Activated CD4-positive, alpha-beta memory T cell treated with anti-CD3 and anti-CD28 coated beads for 36 hours (primary cell): ENCODE measurements around the gene MRGPRE. TPM values are rescaled to one million over a fixed set of nuclear protein-coding genes. Genes with fewer than 3 reads are reported as not detected.
"Not testable (repeated sequence)": the region's sequence is repeated elsewhere in the genome, so short reads cannot be mapped to it uniquely, and the experiment has no call there.

Experiments used
- CTCF ChIA-PET: fragments of 350-600 bp; sonication (Branson Sonifier 250); formaldehyde crosslinking; loops from one replicate; lab custom pipeline; 2021; ENCODE audit warnings: antibody characterized with exemption, inconsistent platforms; lab: Charles Lee
- POLR2A ChIA-PET: fragments of 350-600 bp; sonication (Branson Sonifier 250); formaldehyde crosslinking; loops from one replicate; lab custom pipeline; 2021; ENCODE audit warnings: antibody characterized with exemption; lab: Charles Lee
- DNase-seq: peaks from one replicate; pipeline ENCODE4 v3.0.0-alpha.2; 2020
- H3K27ac Mint-ChIP-seq: one replicate; pipeline ENCODE4 v1.8.0; 2021; ENCODE audit warnings: mixed read lengths
- H3K27me3 Mint-ChIP-seq: one replicate; pipeline ENCODE4 v1.8.0; 2021; ENCODE audit warnings: mixed read lengths
- H3K36me3 Mint-ChIP-seq: one replicate; pipeline ENCODE4 v1.8.0; 2021; ENCODE audit warnings: mixed read lengths
- H3K4me1 Mint-ChIP-seq: one replicate; pipeline ENCODE4 v1.8.0; 2021; ENCODE audit warnings: low read depth, mixed read lengths
- H3K4me3 Mint-ChIP-seq: one replicate; pipeline ENCODE4 v1.8.0; 2021; ENCODE audit warnings: mild to moderate bottlenecking, mixed read lengths
- H3K9me3 Mint-ChIP-seq: one replicate; pipeline ENCODE4 v1.8.0; 2021; ENCODE audit warnings: mixed read lengths
- intact Hi-C: fragments of 100-400 bp; cut with micrococcal nuclease; formaldehyde crosslinking; loops from one replicate; pipeline ENCODE4 v1.15.1; 2023
- total RNA-seq, 2 experiments: library from RNA; stranded (reverse); gene quantifications; one replicate each; pipeline ENCODE4 v1.2.3, GENCODE V29; 2021

MRGPRE gene, protein sequence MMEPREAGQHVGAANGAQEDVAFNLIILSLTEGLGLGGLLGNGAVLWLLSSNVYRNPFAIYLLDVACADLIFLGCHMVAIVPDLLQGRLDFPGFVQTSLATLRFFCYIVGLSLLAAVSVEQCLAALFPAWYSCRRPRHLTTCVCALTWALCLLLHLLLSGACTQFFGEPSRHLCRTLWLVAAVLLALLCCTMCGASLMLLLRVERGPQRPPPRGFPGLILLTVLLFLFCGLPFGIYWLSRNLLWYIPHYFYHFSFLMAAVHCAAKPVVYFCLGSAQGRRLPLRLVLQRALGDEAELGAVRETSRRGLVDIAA
- total RNA-seq: not detected

DNA sequence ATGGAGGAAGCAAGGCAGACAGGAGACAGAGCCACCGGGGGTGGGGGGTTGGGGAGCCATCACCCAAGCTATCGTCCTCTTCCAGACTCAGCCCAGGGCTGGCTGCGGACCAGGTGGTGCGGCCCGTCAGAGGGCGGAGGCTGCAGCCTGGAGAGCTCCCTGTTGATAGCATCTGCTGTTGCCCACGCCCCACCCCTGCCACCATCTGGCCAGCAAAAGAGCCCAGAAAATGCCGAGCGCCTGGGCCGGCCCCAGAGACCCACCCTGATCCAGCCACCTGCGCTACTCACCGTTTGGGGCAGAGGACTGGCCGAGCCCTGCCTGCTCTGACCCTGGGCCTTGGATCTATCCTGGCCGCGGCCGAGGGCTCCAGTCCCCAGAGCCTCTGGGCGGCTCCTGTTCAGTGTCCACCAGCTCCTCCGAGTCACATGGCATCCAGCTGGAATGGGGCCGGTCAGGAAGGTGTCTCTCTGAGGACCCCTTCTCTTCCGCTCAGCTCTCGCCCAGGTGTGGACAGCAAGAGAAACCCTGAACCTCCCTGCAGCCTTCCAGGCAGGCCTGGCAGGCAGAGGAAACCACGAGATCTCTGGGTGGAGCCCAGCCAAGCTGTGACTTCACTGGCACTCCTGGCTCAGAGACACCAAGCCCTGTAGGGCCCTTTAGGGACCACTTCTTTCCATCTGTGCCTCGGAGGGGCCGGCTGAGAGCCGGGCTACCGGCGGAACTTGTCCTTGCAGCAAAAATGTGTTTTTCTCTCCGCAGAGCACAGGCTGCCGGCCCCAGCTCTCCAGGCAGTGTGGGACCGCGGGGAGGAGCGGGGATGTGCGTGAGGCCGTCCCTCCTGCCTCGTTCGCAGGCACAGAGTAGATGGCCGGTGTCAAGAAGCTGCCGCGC, at the start of gene MRGPRE:
MRGPRE (minus strand) TSS at position 567 of the 894 bp plus-strand sequence. CDS start 3,618 bp downstream, outside the sequence.
- no peaks in the 10 kb centered on the region for H3K36me3 Mint-ChIP-seq
- POLR2A ChIA-PET: no interaction called here

GRCh38 chr11:3281146-3281545, 48.9 kb upstream of the MRGPRE start:
- H3K27me3 Mint-ChIP-seq, CTCF ChIA-PET, intact Hi-C loops, H3K27ac Mint-ChIP-seq, DNase-seq, POLR2A ChIA-PET, H3K4me1 Mint-ChIP-seq, H3K9me3 Mint-ChIP-seq, H3K4me3 Mint-ChIP-seq, H3K36me3 Mint-ChIP-seq: not testable (repeated sequence)

More for the DNA sequence above, at the start of gene MRGPRE:
- intact Hi-C loops: no loop called here
- no peak within 1 kb of the TSS for H3K4me3 Mint-ChIP-seq
- no peaks in the 10 kb centered on the region for H3K9me3 Mint-ChIP-seq
- H3K4me1 Mint-ChIP-seq: no peaks in the 10 kb centered on the region
- CTCF ChIA-PET: no interaction called here
- no peak for DNase-seq
- H3K27ac Mint-ChIP-seq: no peak within 1 kb of the TSS
- H3K27me3 Mint-ChIP-seq: peaks cover 2% of the 10 kb centered on the region

DNA sequence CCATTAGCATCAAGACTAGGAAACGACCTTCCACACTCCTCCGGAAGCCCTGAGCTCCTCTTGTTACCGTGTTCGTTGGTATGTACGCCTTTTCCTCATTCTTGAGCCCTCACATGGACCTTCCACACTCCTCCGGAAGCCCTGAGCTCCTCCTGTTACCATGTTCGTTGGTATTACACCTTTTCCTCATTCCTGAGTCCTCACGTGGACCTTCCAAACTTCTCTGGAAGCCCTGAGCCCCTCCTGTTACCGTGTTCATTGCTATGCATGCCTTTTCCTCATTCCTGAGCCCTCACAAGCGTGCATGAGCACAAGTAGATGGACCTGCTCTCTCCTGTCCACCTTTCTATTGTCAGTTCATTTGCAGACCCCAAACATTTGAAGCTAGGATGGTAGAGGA, 48.4 kb upstream of the MRGPRE start:
- intact Hi-C loops, H3K27ac Mint-ChIP-seq, H3K4me3 Mint-ChIP-seq, CTCF ChIA-PET, H3K27me3 Mint-ChIP-seq, H3K4me1 Mint-ChIP-seq, POLR2A ChIA-PET, H3K36me3 Mint-ChIP-seq, DNase-seq, H3K9me3 Mint-ChIP-seq: not testable (repeated sequence)

DNA sequence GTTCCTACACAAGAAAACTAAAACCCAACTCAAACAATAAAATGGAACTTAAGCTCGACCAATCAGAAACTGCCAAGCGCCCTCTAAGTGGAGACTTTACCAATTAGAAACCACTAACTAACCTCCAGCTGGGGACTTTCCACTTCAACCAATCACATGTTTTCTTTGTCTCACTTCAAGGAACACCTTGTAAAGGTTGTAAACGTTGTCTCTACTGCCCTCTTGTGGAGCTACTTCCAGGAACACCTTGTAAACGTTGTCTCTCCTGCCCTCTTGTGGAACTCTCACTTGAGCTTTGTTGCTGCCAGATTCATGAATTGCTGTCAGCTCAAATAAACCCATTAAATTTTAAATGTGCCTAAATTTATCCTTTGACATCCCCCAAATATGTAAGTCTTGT, 46.7 kb upstream of the MRGPRE start:
- H3K27me3 Mint-ChIP-seq, H3K9me3 Mint-ChIP-seq, H3K36me3 Mint-ChIP-seq, CTCF ChIA-PET, POLR2A ChIA-PET, intact Hi-C loops, DNase-seq, H3K27ac Mint-ChIP-seq, H3K4me1 Mint-ChIP-seq, H3K4me3 Mint-ChIP-seq: not testable (repeated sequence)

DNA sequence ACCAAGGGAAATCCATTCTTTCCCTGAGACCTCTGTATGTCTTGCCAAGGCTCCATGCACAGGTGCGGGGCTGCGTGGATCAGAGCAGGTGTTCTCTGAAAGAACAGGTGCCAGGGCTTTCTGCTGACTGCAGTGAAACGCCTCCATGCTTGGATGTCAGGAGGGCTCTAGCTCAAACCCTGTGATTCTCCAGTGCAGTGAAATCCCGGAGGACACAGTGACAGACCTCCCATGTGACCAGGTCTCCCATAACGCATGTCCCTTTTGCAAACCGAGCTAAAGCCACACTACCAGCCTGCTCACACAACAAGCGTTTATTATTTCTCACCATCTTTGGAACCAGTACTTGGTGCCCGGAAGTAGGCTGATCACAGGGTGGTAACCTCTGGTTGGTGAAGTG, 41.4 kb upstream of the MRGPRE start:
- H3K36me3 Mint-ChIP-seq, H3K9me3 Mint-ChIP-seq, intact Hi-C loops, H3K27ac Mint-ChIP-seq, POLR2A ChIA-PET, DNase-seq, CTCF ChIA-PET, H3K4me3 Mint-ChIP-seq, H3K4me1 Mint-ChIP-seq, H3K27me3 Mint-ChIP-seq: not testable (repeated sequence)

GRCh38 chr11:3262548-3262947, 30.3 kb upstream of the MRGPRE start:
- CTCF ChIA-PET, H3K27me3 Mint-ChIP-seq, H3K4me3 Mint-ChIP-seq, H3K9me3 Mint-ChIP-seq, H3K4me1 Mint-ChIP-seq, H3K27ac Mint-ChIP-seq, POLR2A ChIA-PET, H3K36me3 Mint-ChIP-seq, intact Hi-C loops, DNase-seq: not testable (repeated sequence)

DNA sequence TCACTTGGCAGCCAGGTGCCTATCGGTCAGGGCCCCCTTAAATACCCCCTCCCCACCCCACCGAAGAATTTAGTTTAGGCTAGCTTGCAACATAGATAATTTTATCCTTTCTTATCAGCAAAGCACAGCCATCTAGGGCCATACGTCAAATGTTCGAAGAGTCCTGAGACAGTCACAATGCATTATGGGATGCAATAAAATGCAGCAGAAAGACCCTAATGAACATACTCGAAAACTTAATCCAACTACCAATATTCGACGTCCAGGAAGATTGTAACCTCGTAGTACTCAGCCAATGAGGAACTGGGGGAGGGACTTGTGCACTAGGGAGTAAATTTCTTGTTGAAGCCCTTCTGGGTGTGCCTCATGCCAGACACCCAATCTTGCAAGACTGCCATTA, 29.6 kb upstream of the MRGPRE start:
- POLR2A ChIA-PET, H3K27me3 Mint-ChIP-seq, H3K36me3 Mint-ChIP-seq, DNase-seq, H3K27ac Mint-ChIP-seq, H3K4me3 Mint-ChIP-seq, H3K9me3 Mint-ChIP-seq, H3K4me1 Mint-ChIP-seq, CTCF ChIA-PET, intact Hi-C loops: not testable (repeated sequence)

DNA sequence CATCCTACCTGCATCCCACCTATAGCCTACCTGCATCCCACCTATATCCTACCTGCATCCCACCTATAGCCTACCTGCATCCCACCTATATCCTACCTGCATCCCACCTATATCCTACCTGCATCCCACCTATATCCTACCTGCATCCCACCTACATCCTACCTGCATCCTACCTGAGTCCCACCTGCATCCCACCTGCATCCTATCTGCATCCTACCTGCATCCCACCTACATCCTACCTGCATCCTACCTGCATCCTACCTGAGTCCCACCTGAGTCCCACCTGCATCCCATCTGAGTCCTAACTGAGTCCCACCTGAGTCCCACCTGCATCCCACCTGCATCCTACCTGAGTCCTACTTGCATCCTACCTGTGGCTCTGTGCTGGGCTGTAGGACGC, 25.3 kb upstream of the MRGPRE start:
- POLR2A ChIA-PET, H3K27me3 Mint-ChIP-seq: not testable (repeated sequence)

DNA sequence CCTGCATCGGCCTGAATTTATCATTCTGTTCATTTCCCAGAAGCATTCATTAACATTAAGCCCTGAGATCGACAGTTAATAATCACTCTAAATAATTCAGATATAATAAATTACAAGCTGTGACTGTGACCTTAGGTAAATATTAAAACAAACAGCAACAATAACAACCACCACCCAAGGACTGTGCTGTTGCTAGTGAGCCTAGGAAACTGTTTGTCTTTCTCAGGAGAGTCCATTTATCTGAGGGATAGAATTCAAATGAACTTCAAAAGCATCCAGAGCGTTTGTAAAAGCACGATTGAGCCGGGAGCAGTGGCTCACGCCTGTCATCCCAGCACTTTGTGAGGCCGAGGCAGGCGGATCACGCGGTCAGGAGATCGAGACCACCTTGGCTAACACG, 23.0 kb upstream of the MRGPRE start:
- H3K4me3 Mint-ChIP-seq, H3K4me1 Mint-ChIP-seq, H3K27me3 Mint-ChIP-seq, intact Hi-C loops, H3K9me3 Mint-ChIP-seq, H3K27ac Mint-ChIP-seq, POLR2A ChIA-PET, CTCF ChIA-PET, H3K36me3 Mint-ChIP-seq, DNase-seq: not testable (repeated sequence)

More for the DNA sequence above, 25.3 kb upstream of the MRGPRE start:
- DNase-seq, H3K9me3 Mint-ChIP-seq, CTCF ChIA-PET, H3K27ac Mint-ChIP-seq, H3K4me3 Mint-ChIP-seq, H3K4me1 Mint-ChIP-seq, H3K36me3 Mint-ChIP-seq, intact Hi-C loops: not testable (repeated sequence)

DNA sequence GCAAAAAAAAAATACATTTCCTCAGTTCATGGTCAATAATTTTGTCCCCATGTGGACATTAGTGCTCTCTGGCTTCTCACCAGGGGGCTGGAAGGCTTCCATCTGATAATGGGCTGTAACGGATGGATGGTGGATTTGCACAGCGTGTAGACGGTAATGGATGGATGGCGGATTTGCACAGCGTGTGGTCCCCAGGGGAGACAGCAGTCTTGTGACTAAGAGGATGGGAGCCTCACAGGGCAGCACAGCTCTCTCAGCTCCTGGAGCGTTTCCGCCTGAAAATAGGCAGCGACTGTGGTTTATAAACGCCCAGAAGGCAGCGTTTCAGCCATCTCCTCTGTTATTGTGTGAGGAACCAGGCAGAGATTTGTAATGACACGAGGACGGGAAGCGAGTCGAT, 22.6 kb upstream of the MRGPRE start:
- POLR2A ChIA-PET, intact Hi-C loops: not testable (repeated sequence)

GRCh38 chr11:3245071-3245470, 12.9 kb upstream of the MRGPRE start:
- H3K4me3 Mint-ChIP-seq: no peak overlapping the region
- H3K36me3 Mint-ChIP-seq: no peaks in the 10 kb centered on the region
- POLR2A ChIA-PET: no interaction called here
- H3K27me3 Mint-ChIP-seq: peaks cover 12% of the 10 kb centered on the region
- CTCF ChIA-PET: interaction anchor here (0.6 kb wide), 1 partner anchor 16 kb away, joined by 3 read pairs; no protein-coding TSS in a partner anchor
- intact Hi-C loops: no loop called here
- H3K27ac Mint-ChIP-seq: no peak overlapping the region
- no peak for DNase-seq
- no peaks in the 10 kb centered on the region for H3K9me3 Mint-ChIP-seq
- no peaks in the 10 kb centered on the region for H3K4me1 Mint-ChIP-seq

More for the DNA sequence above, 22.6 kb upstream of the MRGPRE start:
- H3K4me3 Mint-ChIP-seq, DNase-seq, H3K27me3 Mint-ChIP-seq, H3K9me3 Mint-ChIP-seq, H3K36me3 Mint-ChIP-seq, CTCF ChIA-PET, H3K4me1 Mint-ChIP-seq, H3K27ac Mint-ChIP-seq: not testable (repeated sequence)

DNA sequence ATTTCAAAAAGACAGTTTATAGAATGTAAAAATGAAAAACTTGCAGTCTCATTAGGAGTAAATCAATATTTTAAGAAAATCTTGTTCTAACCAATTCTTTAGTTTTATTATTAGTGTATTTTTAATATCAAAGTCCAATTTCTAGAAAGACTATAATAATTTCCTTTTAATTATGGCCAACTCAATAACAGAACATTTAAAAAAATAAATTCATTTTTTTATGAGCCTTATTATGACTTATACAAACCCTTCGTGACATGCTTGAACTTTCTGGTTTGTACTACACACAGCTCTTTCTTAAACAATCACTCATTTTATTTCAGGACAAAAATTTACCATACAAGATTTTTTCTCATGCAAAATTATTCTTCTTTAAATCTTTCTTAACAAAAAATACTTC, 11.7 kb upstream of the MRGPRE start:
- CTCF ChIA-PET: no interaction called here
- H3K27me3 Mint-ChIP-seq: peaks cover 12% of the 10 kb centered on the region
- POLR2A ChIA-PET: no interaction called here
- intact Hi-C loops: no loop called here
- no peak overlapping the region for H3K27ac Mint-ChIP-seq
- DNase-seq: no peak
- H3K4me1 Mint-ChIP-seq: no peaks in the 10 kb centered on the region
- no peak overlapping the region for H3K4me3 Mint-ChIP-seq
- H3K36me3 Mint-ChIP-seq: no peaks in the 10 kb centered on the region
- no peaks in the 10 kb centered on the region for H3K9me3 Mint-ChIP-seq
